ENCODE results near the gene IRF2. TPM values are rescaled to one million over a fixed set of nuclear protein-coding genes. Genes with fewer than 3 reads are reported as not detected.

Gene IRF2
- polyA plus RNA-seq, 1 donor from 2014 or later = 1.4 TPM

- Histone ChIP-seq H3F3A (ENCODE audit: insufficient read depth, low read length, poor library complexity, severe bottlenecking) (no peaks in the 10 kb centered on the region), H3K27ac (ENCODE audit: low read length) (no peak overlapping the region), H3K9me3 (ENCODE audit: low read length) (no peaks in the 10 kb centered on the region), H3K4me2 (ENCODE audit: low read length) (no peak overlapping the region), H3K9me2 (ENCODE audit: insufficient read depth, low read length) (no peaks in the 10 kb centered on the region), H3K79me2 (replicated peaks; ENCODE audit: insufficient read depth, low read length) (no peaks in the 10 kb centered on the region), H4K20me1 (ENCODE audit: insufficient read depth) (no peaks in the 10 kb centered on the region), H3K4me3 (ENCODE audit: low read length) (no peak overlapping the region), H3K36me3 (ENCODE audit: insufficient read depth, low read length) (no peaks in the 10 kb centered on the region), H3K9ac (ENCODE audit: low read length) (no peak overlapping the region), H3K27me3 (ENCODE audit: insufficient read depth, low read depth, low read length) (no peaks in the 10 kb centered on the region), H2AFZ (ENCODE audit: low read depth, low read length) (no peak overlapping the region)
- TF ChIP-seq, protein P1, sequence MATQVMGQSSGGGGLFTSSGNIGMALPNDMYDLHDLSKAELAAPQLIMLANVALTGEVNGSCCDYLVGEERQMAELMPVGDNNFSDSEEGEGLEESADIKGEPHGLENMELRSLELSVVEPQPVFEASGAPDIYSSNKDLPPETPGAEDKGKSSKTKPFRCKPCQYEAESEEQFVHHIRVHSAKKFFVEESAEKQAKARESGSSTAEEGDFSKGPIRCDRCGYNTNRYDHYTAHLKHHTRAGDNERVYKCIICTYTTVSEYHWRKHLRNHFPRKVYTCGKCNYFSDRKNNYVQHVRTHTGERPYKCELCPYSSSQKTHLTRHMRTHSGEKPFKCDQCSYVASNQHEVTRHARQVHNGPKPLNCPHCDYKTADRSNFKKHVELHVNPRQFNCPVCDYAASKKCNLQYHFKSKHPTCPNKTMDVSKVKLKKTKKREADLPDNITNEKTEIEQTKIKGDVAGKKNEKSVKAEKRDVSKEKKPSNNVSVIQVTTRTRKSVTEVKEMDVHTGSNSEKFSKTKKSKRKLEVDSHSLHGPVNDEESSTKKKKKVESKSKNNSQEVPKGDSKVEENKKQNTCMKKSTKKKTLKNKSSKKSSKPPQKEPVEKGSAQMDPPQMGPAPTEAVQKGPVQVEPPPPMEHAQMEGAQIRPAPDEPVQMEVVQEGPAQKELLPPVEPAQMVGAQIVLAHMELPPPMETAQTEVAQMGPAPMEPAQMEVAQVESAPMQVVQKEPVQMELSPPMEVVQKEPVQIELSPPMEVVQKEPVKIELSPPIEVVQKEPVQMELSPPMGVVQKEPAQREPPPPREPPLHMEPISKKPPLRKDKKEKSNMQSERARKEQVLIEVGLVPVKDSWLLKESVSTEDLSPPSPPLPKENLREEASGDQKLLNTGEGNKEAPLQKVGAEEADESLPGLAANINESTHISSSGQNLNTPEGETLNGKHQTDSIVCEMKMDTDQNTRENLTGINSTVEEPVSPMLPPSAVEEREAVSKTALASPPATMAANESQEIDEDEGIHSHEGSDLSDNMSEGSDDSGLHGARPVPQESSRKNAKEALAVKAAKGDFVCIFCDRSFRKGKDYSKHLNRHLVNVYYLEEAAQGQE (IDR thresholded peaks at IDR 0.05; ENCODE audit: borderline replicate concordance) = peak; percentile 95
- TF ChIP-seq POLR2AphosphoS5 (IDR thresholded peaks at IDR 0.05) (no peak), EZH2 (IDR thresholded peaks at IDR 0.05; ENCODE audit: borderline replicate concordance, insufficient read depth, low read length, poor library complexity, severe bottlenecking) (no peak), RAD21 (conservative IDR thresholded peaks at IDR 0.05) (no peak), MXI1 (conservative IDR thresholded peaks at IDR 0.05; ENCODE audit: poor library complexity, severe bottlenecking) (no peak), EP300 (conservative IDR thresholded peaks at IDR 0.05; ENCODE audit: poor library complexity, severe bottlenecking) (no peak)
Measured at GRCh38 chr4:184358521-184359232, 115.7 kb downstream of the IRF2 start.

DNA sequence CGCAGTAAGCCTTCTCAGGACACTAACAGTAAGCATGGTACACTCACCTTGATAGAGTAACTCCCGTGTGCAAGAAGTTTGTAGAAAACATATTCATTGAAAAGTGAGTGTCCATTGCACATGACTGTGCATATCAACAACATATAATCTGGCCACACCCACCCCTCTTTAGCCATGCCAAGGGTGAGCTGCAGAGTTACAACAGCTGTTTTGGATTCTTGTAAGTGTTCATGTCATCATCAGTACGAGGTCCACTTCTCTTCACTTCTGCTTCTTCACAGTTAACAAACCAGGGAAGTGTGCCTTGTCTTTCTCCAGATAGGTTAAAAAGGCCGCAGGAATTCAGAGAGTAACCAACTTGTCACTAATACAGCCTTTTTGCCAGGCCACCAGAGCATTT, 116.6 kb downstream of the IRF2 start:
- Histone ChIP-seq H4K20me1 (ENCODE audit: insufficient read depth) (no peaks in the 10 kb centered on the region), H3K36me3 (ENCODE audit: insufficient read depth, low read length) (no peaks in the 10 kb centered on the region), H3K9ac (ENCODE audit: low read length) (no peak overlapping the region), H3K9me2 (ENCODE audit: insufficient read depth, low read length) (no peaks in the 10 kb centered on the region), H3K9me3 (ENCODE audit: low read length) (no peaks in the 10 kb centered on the region), H3K27me3 (ENCODE audit: insufficient read depth, low read depth, low read length) (no peaks in the 10 kb centered on the region), H3K4me3 (ENCODE audit: low read length) (no peak overlapping the region), H3F3A (ENCODE audit: insufficient read depth, low read length, poor library complexity, severe bottlenecking) (no peaks in the 10 kb centered on the region), H2AFZ (ENCODE audit: low read depth, low read length) (no peak overlapping the region), H3K79me2 (replicated peaks; ENCODE audit: insufficient read depth, low read length) (no peaks in the 10 kb centered on the region), H3K4me2 (ENCODE audit: low read length) (no peak overlapping the region), H3K27ac (ENCODE audit: low read length) (no peak overlapping the region)
- no peak for TF ChIP-seq TAF1 (IDR thresholded peaks at IDR 0.05; ENCODE audit: low read depth)
- TF ChIP-seq, protein P1 (IDR thresholded peaks at IDR 0.05; ENCODE audit: borderline replicate concordance) = no peak
- TF ChIP-seq POLR2AphosphoS5 (IDR thresholded peaks at IDR 0.05) = no peak
- TF ChIP-seq SMC3 (conservative IDR thresholded peaks at IDR 0.05; ENCODE audit: poor library complexity) = no peak
- no peak for TF ChIP-seq MXI1 (conservative IDR thresholded peaks at IDR 0.05; ENCODE audit: poor library complexity, severe bottlenecking)
- TF ChIP-seq EZH2 (IDR thresholded peaks at IDR 0.05; ENCODE audit: borderline replicate concordance, insufficient read depth, low read length, poor library complexity, severe bottlenecking) = no peak
- no peak for TF ChIP-seq CTCF (IDR thresholded peaks at IDR 0.05; ENCODE audit: poor library complexity, severe bottlenecking)
- TF ChIP-seq RAD21 (conservative IDR thresholded peaks at IDR 0.05) = no peak
- no peak for TF ChIP-seq EP300 (conservative IDR thresholded peaks at IDR 0.05; ENCODE audit: poor library complexity, severe bottlenecking)
